ENCODE data around the gene YDJC. TPM values are rescaled to one million over a fixed set of nuclear protein-coding genes. Genes with fewer than 3 reads are reported as not detected.

YDJC gene
- total and polyA plus RNA-seq, 2 of the 4 experiments (the other 2 are of a cell fraction): 8.1 to 23.6 TPM

GRCh38 chr22:21599053-21599893 lies 30.5 kb downstream of the YDJC start:
- no peak overlapping the region for H2AK5ac ChIP-seq (ENCODE audit: low read depth, low read length)
- H4K5ac ChIP-seq (ENCODE audit: low read depth, low read length): no peak overlapping the region
- no peak overlapping the region for H3K23ac ChIP-seq (ENCODE audit: low read depth, low read length)
- in situ Hi-C loops (cut with MboI; ENCODE audit: low sequenced_read_pairs): no loop called here
- no peak overlapping the region for H3K18ac ChIP-seq (ENCODE audit: low read depth, low read length)
- H3K4me3 ChIP-seq (ENCODE audit: insufficient read depth, low read depth, low read length): no peak overlapping the region
- H2BK120ac ChIP-seq (ENCODE audit: low read depth, low read length): no peak overlapping the region
- no peak overlapping the region for H3K4ac ChIP-seq (ENCODE audit: low read depth, low read length)
- no peak overlapping the region for H3K14ac ChIP-seq (replicated peaks; ENCODE audit: low read depth, low read length)
- no peak for ATAC-seq (ENCODE audit: low read depth)
- no peak overlapping the region for H4K91ac ChIP-seq (ENCODE audit: insufficient read depth, low read depth, low read length)
- no peaks in the 10 kb centered on the region for H3K27me3 ChIP-seq (ENCODE audit: control insufficient read depth, insufficient read depth, low read length)
- H3K4me1 ChIP-seq (ENCODE audit: control insufficient read depth, insufficient read depth, low read length): 0 out of 2 replicates have a peak, but pooled peaks cover 1% of the 10 kb centered on the region
- no peak overlapping the region for H2AFZ ChIP-seq (replicated peaks; ENCODE audit: low read length, poor library complexity)
- peaks cover 20% of the 10 kb centered on the region for H3K9me1 ChIP-seq (ENCODE audit: insufficient read depth, low read length)
- H3K27ac ChIP-seq (ENCODE audit: insufficient read depth, low read length): no peak overlapping the region
- H2BK5ac ChIP-seq (ENCODE audit: low read depth, low read length, poor library complexity, severe bottlenecking): no peak overlapping the region
- no peak overlapping the region for H2BK15ac ChIP-seq (ENCODE audit: low read depth, low read length)
- peaks cover 86% of the 10 kb centered on the region for H4K20me1 ChIP-seq (ENCODE audit: insufficient read depth, low read length)
- peaks cover 12 to 53% of the 10 kb centered on the region in 2 experiments for H3K79me1 ChIP-seq (ENCODE audit: low read depth in 1 of 2, low read length in 2 of 2)
- no peak overlapping the region for H3K56ac ChIP-seq (ENCODE audit: extremely low read depth, insufficient read depth, low read length)
- H3K36me3 ChIP-seq (ENCODE audit: control insufficient read depth, insufficient read depth, low read length): peaks cover 15% of the 10 kb centered on the region
- POLR2A ChIA-PET (ENCODE audit: unreplicated experiment): no interaction called here
- intact Hi-C loops (cut with micrococcal nuclease): no loop called here
- H3K9ac ChIP-seq (ENCODE audit: low read depth, low read length): no peak overlapping the region
- H3K4me2 ChIP-seq (ENCODE audit: low read depth, low read length): no peak overlapping the region
- 100% methylated on average over 4 of the region's 6 CpGs; no CpG with 5 or more reads in 1 of the 2 experiments for WGBS, 2 experiments (ENCODE audit: extremely low coverage in 2 of 2, insufficient read length in 1 of 2)
- BruUV-seq (replicated peaks): no TSS peak
- CTCF ChIA-PET: no interaction called here
- dilution Hi-C loops (cut with HindIII; ENCODE audit: low sequenced_read_pairs, unreplicated experiment): no loop called here
- H2BK20ac ChIP-seq (ENCODE audit: low read depth, low read length): no peak overlapping the region
- DNase-seq: no peak
- H4K8ac ChIP-seq (ENCODE audit: low read depth in 2 of 2, low read length in 2 of 2): no peak overlapping the region
- no peaks in the 10 kb centered on the region for H3K9me3 ChIP-seq (ENCODE audit: control insufficient read depth, insufficient read depth, low read length)
- no peak overlapping the region for H2AK9ac ChIP-seq (replicated peaks; ENCODE audit: low read depth, low read length, poor library complexity)
- no peak for TF ChIP-seq FOS (IDR thresholded peaks at IDR 0.05; ENCODE audit: low read depth, low read length)
- TF ChIP-seq USF2 (IDR thresholded peaks at IDR 0.05; ENCODE audit: low read depth, low read length): no peak
- no peak for TF ChIP-seq MXI1 (IDR thresholded peaks at IDR 0.05; ENCODE audit: borderline replicate concordance, low read depth, low read length)
- TF ChIP-seq POLR2A (IDR thresholded peaks at IDR 0.05; ENCODE audit: low read depth, low read length): no peak
- no peak for TF ChIP-seq ELK1 (IDR thresholded peaks at IDR 0.05; ENCODE audit: borderline replicate concordance, low read depth, low read length)
- TF ChIP-seq RFX5 (IDR thresholded peaks at IDR 0.05; ENCODE audit: low read depth, low read length): no peak
- TF ChIP-seq BHLHE40 (IDR thresholded peaks at IDR 0.05; ENCODE audit: low read depth, low read length): no peak
- no peak for TF ChIP-seq MAZ (IDR thresholded peaks at IDR 0.05; ENCODE audit: borderline replicate concordance, low read depth, low read length)
- no peak for TF ChIP-seq MAFK (IDR thresholded peaks at IDR 0.05; ENCODE audit: low read depth, low read length)
- no peak for TF ChIP-seq NFE2L2 (IDR thresholded peaks at IDR 0.05; ENCODE audit: low read depth, low read length)
- TF ChIP-seq CTCF (conservative IDR thresholded peaks at IDR 0.05; ENCODE audit: low read depth, low read length): no peak
- no peak for TF ChIP-seq CHD1 (IDR thresholded peaks at IDR 0.05; ENCODE audit: low read depth, low read length)
- TF ChIP-seq RAD21 (IDR thresholded peaks at IDR 0.05; ENCODE audit: low read length): no peak
- no peak for TF ChIP-seq SMC3 (IDR thresholded peaks at IDR 0.05; ENCODE audit: low read depth, low read length)
- no peak for TF ChIP-seq CEBPB (IDR thresholded peaks at IDR 0.05; ENCODE audit: low read depth, low read length)

All from IMR-90 (cell line).